CD14-positive monocyte (primary cell): ENCODE measurements around the gene MBNL2. TPM values are rescaled to one million over a fixed set of nuclear protein-coding genes. Genes with fewer than 3 reads are reported as not detected.
A peak's percentile ranks its signal among the peaks of the same experiment; 100 is the strongest.

Source experiments
- DNase-seq, 3 donors: peaks; one replicate each; pipeline ENCODE4 v3.0.0-alpha.2; 2011 to 2022
- H2AFZ ChIP-seq: 2 replicates; pipeline ENCODE4 v1.6.0; 2012; ENCODE audit warnings: mild to moderate bottlenecking, low read depth, low read length, inconsistent platforms; ENCODE audit not compliant: insufficient read depth, poor library complexity, severe bottlenecking
- H3K27ac ChIP-seq, 2 donors: 1 replicate in 1 of 2; 2 replicates in 1 of 2; pipeline ENCODE4 v1.5.1; 2012 to 2013; ENCODE audit warnings: low read length in 2 of 2, control low read depth in 1 of 2, inconsistent platforms in 1 of 2, low read depth in 1 of 2, mild to moderate bottlenecking in 1 of 2
- H3K27me3 ChIP-seq, 2 donors: one replicate each; pipeline versions ENCODE4 v1.6.0 to v1.6.1; 2011 to 2013; ENCODE audit warnings: low read length in 2 of 2; ENCODE audit not compliant: control insufficient read depth in 2 of 2, insufficient read depth in 2 of 2
- H3K36me3 ChIP-seq, 2 donors: replicated peaks in 1 of 2; 1 replicate in 1 of 2; 2 replicates in 1 of 2; pipeline versions ENCODE4 v1.5.1 to v1.6.1; 2012 to 2013; ENCODE audit warnings: low read length in 2 of 2, control low read depth in 1 of 2, inconsistent platforms in 1 of 2, mild to moderate bottlenecking in 1 of 2; ENCODE audit not compliant: insufficient read depth in 2 of 2, control insufficient read depth in 1 of 2
- H3K4me1 ChIP-seq, 2 donors: 1 replicate in 1 of 2; 2 replicates in 1 of 2; pipeline versions ENCODE4 v1.5.1 to v1.6.1; 2012 to 2013; ENCODE audit warnings: low read length in 2 of 2, control low read depth in 1 of 2, inconsistent platforms in 1 of 2, mild to moderate bottlenecking in 1 of 2, moderate library complexity in 1 of 2; ENCODE audit not compliant: insufficient read depth in 2 of 2, control insufficient read depth in 1 of 2
- H3K4me2 ChIP-seq: replicated peaks from 2 replicates; pipeline ENCODE3; 2012; ENCODE audit warnings: low read length, moderate library complexity, mild to moderate bottlenecking; ENCODE audit not compliant: poor library complexity, severe bottlenecking; ENCODE audit errors: extremely low read depth
- H3K4me3 ChIP-seq, 3 experiments: fragments of 200-600 bp in 1 of 3; sonication (generic) in 1 of 3; replicated peaks in 1 of 3; 1 replicate in 2 of 3; 2 replicates in 1 of 3; pipeline ENCODE4 v1.5.1; 2011 to 2013; ENCODE audit warnings: low read length in 3 of 3, mild to moderate bottlenecking in 3 of 3, control low read depth in 2 of 3, low read depth in 2 of 3, inconsistent platforms in 1 of 3, moderate library complexity in 1 of 3
- H3K79me2 ChIP-seq: 2 replicates; pipeline ENCODE4 v1.6.0; 2012; ENCODE audit warnings: mild to moderate bottlenecking, control low read depth, inconsistent platforms, low read length, moderate library complexity; ENCODE audit not compliant: insufficient read depth
- H3K9ac ChIP-seq: 2 replicates; pipeline ENCODE4 v1.6.0; 2017; ENCODE audit warnings: low read length, mild to moderate bottlenecking; ENCODE audit not compliant: insufficient read depth, poor library complexity, severe bottlenecking
- H3K9me3 ChIP-seq, 2 donors: replicated peaks in 1 of 2; 1 replicate in 1 of 2; 2 replicates in 1 of 2; pipeline versions ENCODE4 v1.5.1 to v1.6.1; 2012 to 2013; ENCODE audit warnings: low read length in 2 of 2, control low read depth in 1 of 2; ENCODE audit not compliant: control insufficient read depth in 1 of 2, insufficient read depth in 1 of 2
- H4K20me1 ChIP-seq: 2 replicates; pipeline ENCODE4 v1.6.0; 2012; ENCODE audit warnings: mild to moderate bottlenecking, low read length, control low read depth, moderate library complexity; ENCODE audit not compliant: insufficient read depth
- H3K27ac Mint-ChIP-seq, 7 donors: one replicate each; pipeline ENCODE4 v1.8.0; 2020; ENCODE audit warnings: mild to moderate bottlenecking in 7 of 7, mixed read lengths in 7 of 7, moderate library complexity in 6 of 7, inconsistent platforms in 2 of 7
- H3K27me3 Mint-ChIP-seq, 3 donors: one replicate each; pipeline ENCODE4 v1.8.0; 2021 to 2022; ENCODE audit warnings: low read depth in 3 of 3, mild to moderate bottlenecking in 3 of 3, mixed read lengths in 3 of 3, moderate library complexity in 3 of 3, inconsistent platforms in 1 of 3
- H3K36me3 Mint-ChIP-seq, 2 donors: one replicate each; pipeline ENCODE4 v1.8.0; 2020; ENCODE audit warnings: mixed read lengths in 2 of 2, inconsistent platforms in 1 of 2, mild to moderate bottlenecking in 1 of 2
- H3K4me1 Mint-ChIP-seq: one replicate; pipeline ENCODE4 v1.8.0; 2020; ENCODE audit warnings: mild to moderate bottlenecking, mixed read lengths
- H3K4me3 Mint-ChIP-seq, 2 donors: one replicate each; pipeline ENCODE4 v1.8.0; 2020; ENCODE audit warnings: mild to moderate bottlenecking in 2 of 2, mixed read lengths in 2 of 2, moderate library complexity in 1 of 2
- H3K9me3 Mint-ChIP-seq, 7 donors: one replicate each; pipeline ENCODE4 v1.8.0; 2020 to 2022; ENCODE audit warnings: mixed read lengths in 7 of 7, mild to moderate bottlenecking in 6 of 7, moderate library complexity in 6 of 7, inconsistent platforms in 2 of 7
- WGBS: methylation state at CpG from one replicate; pipeline ENCODE4 v1.1.5; 2013; ENCODE audit warnings: missing lambda C conversion rate; ENCODE audit not compliant: insufficient coverage; 5-methylcytosine and 5-hydroxymethylcytosine counted together
- intact Hi-C, 2 donors: fragments of 100-400 bp; cut with micrococcal nuclease; formaldehyde crosslinking; loops; one replicate each; pipeline versions ENCODE4 v1.15.0 to v1.15.1; 2023
- polyA plus RNA-seq, 3 donors: library from polyadenylated mRNA; depleted of rRNA in 1 of 3; unstranded in 2 of 3; stranded (reverse) in 1 of 3; fragments of 300-500 nt in 2 of 3; fragments of >200 nt in 1 of 3; fragmentation: Illumina TruSeq in 2 of 3; gene quantifications; 1 replicate in 2 of 3; 2 replicates in 1 of 3; pipeline ENCODE4 v1.2.3, GENCODE V29; 2012 to 2021
- TF ChIP-seq, protein P1 (sequence below): fragments of 200-600 bp; IDR thresholded peaks from one replicate; pipeline ENCODE4 v1.8.0; 2022; ENCODE audit warnings: antibody characterized with exemption, mild to moderate bottlenecking

Gene MBNL2
- polyA plus RNA-seq, 3 donors: 8.5 to 15.5 (median 13.4) TPM

DNA sequence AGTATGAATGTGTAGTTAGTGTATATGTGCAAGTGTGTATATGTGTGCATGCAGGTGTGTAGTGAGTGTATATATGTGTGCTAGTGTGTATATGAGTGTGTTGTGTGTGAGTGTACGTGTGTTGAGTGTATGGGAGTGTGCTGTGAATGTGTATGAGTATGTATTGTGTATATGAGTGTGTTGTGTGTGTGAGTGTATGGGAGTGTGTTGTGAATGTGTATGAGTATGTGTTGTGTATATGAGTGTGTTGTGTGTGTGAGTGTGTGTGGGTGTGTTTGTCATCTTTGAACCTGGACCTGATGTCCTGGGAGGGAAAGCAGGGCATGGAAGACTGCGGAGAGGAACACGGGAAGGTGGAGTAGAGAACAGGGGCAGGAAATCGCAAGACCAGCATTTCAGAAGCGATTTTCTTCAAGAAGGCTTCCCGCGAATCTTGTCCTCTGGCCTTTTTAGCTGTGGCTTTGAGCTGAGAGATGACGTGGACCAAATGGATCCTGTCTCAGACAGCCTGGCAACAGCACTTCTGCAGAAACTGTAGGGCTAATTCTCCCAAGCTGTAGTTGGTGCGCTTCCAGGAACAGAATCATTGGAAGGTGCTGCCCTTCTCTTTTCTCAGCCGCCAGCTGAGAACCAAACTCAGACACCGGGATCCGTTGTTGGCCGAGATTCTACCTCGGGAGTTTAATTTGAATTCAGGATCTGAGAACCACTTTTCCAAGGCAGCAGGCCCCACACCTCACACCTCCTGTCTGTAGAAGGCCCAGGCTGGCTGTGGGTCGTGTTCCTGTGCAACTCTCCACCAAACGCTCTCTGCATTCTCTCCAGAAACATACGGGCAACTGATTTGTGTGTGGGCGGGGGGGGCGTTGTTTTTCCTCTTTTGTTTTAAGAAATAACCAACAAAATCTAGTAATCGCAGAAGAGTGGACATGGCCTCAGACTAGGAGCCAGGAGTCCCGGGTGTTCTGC is 117.2 kb downstream of the MBNL2 start:
- no peak overlapping the region for H3K4me3 ChIP-seq
- H3K27ac ChIP-seq: peak overlapping the region in 1 of 2 donors; percentile 47
- peaks cover 20 to 25% of the 10 kb centered on the region in 2 donors for H3K36me3 Mint-ChIP-seq
- H3K4me3 Mint-ChIP-seq: no peak overlapping the region
- TF ChIP-seq, protein P1, sequence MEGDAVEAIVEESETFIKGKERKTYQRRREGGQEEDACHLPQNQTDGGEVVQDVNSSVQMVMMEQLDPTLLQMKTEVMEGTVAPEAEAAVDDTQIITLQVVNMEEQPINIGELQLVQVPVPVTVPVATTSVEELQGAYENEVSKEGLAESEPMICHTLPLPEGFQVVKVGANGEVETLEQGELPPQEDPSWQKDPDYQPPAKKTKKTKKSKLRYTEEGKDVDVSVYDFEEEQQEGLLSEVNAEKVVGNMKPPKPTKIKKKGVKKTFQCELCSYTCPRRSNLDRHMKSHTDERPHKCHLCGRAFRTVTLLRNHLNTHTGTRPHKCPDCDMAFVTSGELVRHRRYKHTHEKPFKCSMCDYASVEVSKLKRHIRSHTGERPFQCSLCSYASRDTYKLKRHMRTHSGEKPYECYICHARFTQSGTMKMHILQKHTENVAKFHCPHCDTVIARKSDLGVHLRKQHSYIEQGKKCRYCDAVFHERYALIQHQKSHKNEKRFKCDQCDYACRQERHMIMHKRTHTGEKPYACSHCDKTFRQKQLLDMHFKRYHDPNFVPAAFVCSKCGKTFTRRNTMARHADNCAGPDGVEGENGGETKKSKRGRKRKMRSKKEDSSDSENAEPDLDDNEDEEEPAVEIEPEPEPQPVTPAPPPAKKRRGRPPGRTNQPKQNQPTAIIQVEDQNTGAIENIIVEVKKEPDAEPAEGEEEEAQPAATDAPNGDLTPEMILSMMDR: no peak
- H3K27me3 ChIP-seq: no peaks in the 10 kb centered on the region
- no peak for DNase-seq
- H4K20me1 ChIP-seq: peaks cover 23% of the 10 kb centered on the region
- H3K9me3 ChIP-seq: peaks cover 0 to 2% of the 10 kb centered on the region in 2 donors
- H3K9ac ChIP-seq: no peak overlapping the region
- no peaks in the 10 kb centered on the region for H3K4me1 ChIP-seq
- H3K36me3 ChIP-seq: peaks cover 18 to 63% of the 10 kb centered on the region in 2 donors
- intact Hi-C loops: no loop called here
- peaks cover 6% of the 10 kb centered on the region for H3K4me1 Mint-ChIP-seq
- H2AFZ ChIP-seq: no peak overlapping the region
- no peak overlapping the region for H3K4me2 ChIP-seq
- no peaks in the 10 kb centered on the region for H3K27me3 Mint-ChIP-seq
- no peaks in the 10 kb centered on the region for H3K79me2 ChIP-seq
- no peaks in the 10 kb centered on the region for H3K9me3 Mint-ChIP-seq
- H3K27ac Mint-ChIP-seq: peak overlapping the region in 1 of 7 donors; percentile 33
- 93% methylated on average over 11 of the region's 21 CpGs for WGBS

DNA sequence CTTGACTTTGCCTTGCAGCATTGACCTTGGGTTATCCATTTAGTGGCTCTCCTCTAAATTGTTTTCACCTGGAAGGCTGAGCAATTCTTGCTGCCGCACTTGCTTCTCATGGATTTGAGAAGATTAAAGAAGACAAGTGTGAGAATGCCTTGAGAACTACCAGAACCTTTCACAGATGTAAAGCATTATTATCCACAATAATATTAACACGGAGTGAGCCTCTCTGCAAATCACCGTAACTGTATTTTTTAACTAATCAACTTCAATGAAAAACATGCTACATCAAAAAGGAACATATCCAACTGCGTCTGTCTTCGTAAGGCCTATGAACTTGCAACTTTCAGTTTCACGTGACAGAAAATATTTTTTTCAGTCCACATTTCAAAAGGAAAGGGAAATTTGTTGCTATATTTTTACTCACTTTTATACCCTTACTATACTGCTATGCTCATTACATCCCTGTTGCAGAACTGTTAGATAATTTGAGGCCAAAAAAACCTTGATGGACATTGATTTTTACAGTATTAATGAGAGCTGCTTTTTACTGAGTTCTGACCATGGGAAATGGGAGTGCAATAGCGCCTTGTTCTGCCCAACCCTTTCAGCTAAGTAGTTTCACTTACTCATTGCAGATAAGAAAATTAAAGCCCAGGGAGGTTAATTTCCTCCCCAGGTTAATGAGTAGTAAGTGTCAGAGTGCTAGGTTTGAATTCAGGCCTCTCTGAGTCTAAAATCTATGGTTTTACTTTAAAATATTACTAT is 118.0 kb downstream of the MBNL2 start:
- peaks cover 0 to 2% of the 10 kb centered on the region in 2 donors for H3K9me3 ChIP-seq
- no peaks in the 10 kb centered on the region for H3K27me3 ChIP-seq
- Mint-ChIP-seq H3K36me3 (peaks cover 20 to 26% of the 10 kb centered on the region in 2 donors), H3K9me3 (no peaks in the 10 kb centered on the region), H3K27me3 (no peaks in the 10 kb centered on the region), H3K4me1 (peaks cover 6% of the 10 kb centered on the region), H3K27ac (peak overlapping the region in 2 of 7 donors; percentile 23 to 31), H3K4me3 (no peak overlapping the region)
- no peak overlapping the region for H2AFZ ChIP-seq
- 100% methylated on average over 1 of the region's 7 CpGs for WGBS
- H3K36me3 ChIP-seq: peaks cover 14 to 65% of the 10 kb centered on the region in 2 donors
- no peak overlapping the region for H3K4me2 ChIP-seq
- H3K79me2 ChIP-seq: no peaks in the 10 kb centered on the region
- TF ChIP-seq, protein P1: no peak
- intact Hi-C loops: no loop called here
- DNase-seq: no peak
- H4K20me1 ChIP-seq: peaks cover 26% of the 10 kb centered on the region
- H3K9ac ChIP-seq: no peak overlapping the region
- H3K27ac ChIP-seq: peak overlapping the region in 1 of 2 donors; percentile 47
- no peaks in the 10 kb centered on the region for H3K4me1 ChIP-seq
- no peak overlapping the region for H3K4me3 ChIP-seq
